Activated CD4-positive, alpha-beta memory T cell treated with anti-CD3 and anti-CD28 coated beads, Interleukin-2, amount 10 ng/mL, durations not matched to agents 7 days and 5 days (primary cell): ENCODE measurements around the gene KCNN3. TPM values are rescaled to one million over a fixed set of nuclear protein-coding genes. Genes with fewer than 3 reads are reported as not detected.
A peak's percentile ranks its signal among the peaks of the same experiment; 100 is the strongest.

Experiments
- CTCF ChIA-PET: fragments of 350-600 bp; sonication (Branson Sonifier 250); formaldehyde crosslinking; loops from one replicate; lab custom pipeline; 2021; ENCODE audit warnings: antibody characterized with exemption, inconsistent platforms; lab: Charles Lee
- POLR2A ChIA-PET: fragments of 350-600 bp; sonication (Branson Sonifier 250); formaldehyde crosslinking; loops from one replicate; lab custom pipeline; 2021; ENCODE audit warnings: antibody characterized with exemption; lab: Charles Lee
- DNase-seq: peaks from one replicate; pipeline ENCODE4 v3.0.0-alpha.2; 2020
- H3K27ac Mint-ChIP-seq: one replicate; pipeline ENCODE4 v1.8.0; 2021; ENCODE audit warnings: mild to moderate bottlenecking, mixed read lengths
- H3K27me3 Mint-ChIP-seq: one replicate; pipeline ENCODE4 v1.8.0; 2021; ENCODE audit warnings: mixed read lengths
- H3K36me3 Mint-ChIP-seq: one replicate; pipeline ENCODE4 v1.8.0; 2021; ENCODE audit warnings: low read depth, mixed read lengths
- H3K4me1 Mint-ChIP-seq: one replicate; pipeline ENCODE4 v1.8.0; 2021; ENCODE audit warnings: mixed read lengths
- H3K4me3 Mint-ChIP-seq: one replicate; pipeline ENCODE4 v1.8.0; 2021; ENCODE audit warnings: mild to moderate bottlenecking, mixed read lengths
- H3K9me3 Mint-ChIP-seq: one replicate; pipeline ENCODE4 v1.8.0; 2021; ENCODE audit warnings: mixed read lengths
- total RNA-seq, 2 experiments: library from RNA; stranded (reverse); gene quantifications; one replicate each; pipeline ENCODE4 v1.2.3, GENCODE V29; 2021

The KCNN3 gene
- total RNA-seq, 2 experiments from 2014 or later = 0.10 TPM; not detected in 1

DNA sequence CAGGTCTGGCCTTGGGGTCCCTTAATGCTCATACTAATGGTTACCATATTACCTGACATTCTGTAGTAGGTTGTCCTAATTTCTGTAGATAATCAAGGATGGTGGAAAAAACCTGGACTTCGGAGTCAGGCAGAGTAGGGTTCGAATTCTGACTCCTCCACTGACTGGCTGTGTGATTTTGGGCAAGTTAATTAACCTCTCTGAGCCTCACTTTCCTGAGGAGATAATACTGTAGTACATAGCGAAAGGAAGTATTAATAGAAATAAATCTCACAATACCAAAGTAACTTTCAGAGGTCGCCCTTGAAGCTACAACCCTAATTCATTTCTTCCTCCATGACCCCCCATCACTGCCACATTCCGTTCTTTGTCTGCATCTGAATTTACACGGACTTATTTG lies 72.9 kb downstream of the KCNN3 start:
- Mint-ChIP-seq H3K27me3 (peaks cover 30% of the 10 kb centered on the region), H3K9me3 (no peaks in the 10 kb centered on the region), H3K4me1 (peaks cover 8% of the 10 kb centered on the region), H3K36me3 (no peaks in the 10 kb centered on the region), H3K4me3 (no peak overlapping the region), H3K27ac (no peak overlapping the region)
- ChIA-PET POLR2A (no interaction called here), CTCF (interaction anchor here (0.5 kb wide), 1 partner anchor 202 kb away, joined by 3 read pairs; no protein-coding TSS in a partner anchor)
- no peak for DNase-seq

DNA sequence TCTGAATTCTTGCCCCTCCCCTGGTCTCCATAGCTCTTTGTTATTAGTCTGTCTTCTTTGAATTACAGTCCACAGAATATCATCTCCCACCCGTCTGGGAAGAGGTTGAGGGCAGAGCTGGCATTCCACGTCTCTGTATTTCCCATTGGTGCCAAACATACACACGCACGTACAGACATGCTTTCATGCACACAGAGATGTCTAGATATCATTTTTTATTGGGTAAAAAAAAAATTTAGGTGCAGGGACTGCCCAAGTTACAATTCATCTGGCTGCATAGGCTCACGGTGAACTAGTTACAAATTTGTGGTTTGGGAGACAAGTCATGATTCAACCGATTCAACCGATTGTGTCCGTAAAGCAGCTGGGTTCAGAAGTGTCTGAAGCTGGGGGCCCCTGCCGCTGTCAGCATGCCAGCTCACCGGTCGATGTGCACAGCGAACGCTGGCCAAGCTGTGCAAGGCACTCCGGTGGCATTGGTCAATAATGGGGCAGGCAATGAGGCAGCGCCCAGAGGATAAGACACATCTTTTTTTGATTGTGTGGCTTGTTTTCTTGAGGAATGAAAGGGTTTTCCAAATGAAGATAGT lies 73.7 kb downstream of the KCNN3 start:
- POLR2A ChIA-PET = no interaction called here
- H3K4me3 Mint-ChIP-seq = no peak overlapping the region
- peaks cover 15% of the 10 kb centered on the region for H3K4me1 Mint-ChIP-seq
- CTCF ChIA-PET = no interaction called here
- H3K27me3 Mint-ChIP-seq = peaks cover 31% of the 10 kb centered on the region
- H3K9me3 Mint-ChIP-seq = no peaks in the 10 kb centered on the region
- H3K36me3 Mint-ChIP-seq = no peaks in the 10 kb centered on the region
- H3K27ac Mint-ChIP-seq = no peak overlapping the region
- no peak for DNase-seq

- no peak overlapping the region for H3K4me3 Mint-ChIP-seq
- H3K27me3 Mint-ChIP-seq = peaks cover 38% of the 10 kb centered on the region
- no peaks in the 10 kb centered on the region for H3K36me3 Mint-ChIP-seq
- peaks cover 25% of the 10 kb centered on the region for H3K4me1 Mint-ChIP-seq
- no peak overlapping the region for H3K27ac Mint-ChIP-seq
- DNase-seq = no peak
- H3K9me3 Mint-ChIP-seq = no peaks in the 10 kb centered on the region
- CTCF ChIA-PET = no interaction called here
- POLR2A ChIA-PET = no interaction called here
Measured at GRCh38 chr1:154794608-154795007, 75.5 kb downstream of the KCNN3 start.

- Mint-ChIP-seq H3K27ac (no peak overlapping the region), H3K27me3 (peaks cover 42% of the 10 kb centered on the region), H3K36me3 (no peaks in the 10 kb centered on the region), H3K9me3 (no peaks in the 10 kb centered on the region), H3K4me3 (no peak overlapping the region), H3K4me1 (peaks cover 26% of the 10 kb centered on the region)
- ChIA-PET CTCF (interaction anchor here (1.4 kb wide), 1 partner anchor 9 kb away, joined by 4 read pairs; no protein-coding TSS in a partner anchor), POLR2A (interaction anchor here (1.3 kb wide), 1 partner anchor 12 kb away, joined by 3 read pairs; no protein-coding TSS in a partner anchor)
- DNase-seq = no peak
Measured at GRCh38 chr1:154793685-154794084, 76.4 kb downstream of the KCNN3 start.

DNA sequence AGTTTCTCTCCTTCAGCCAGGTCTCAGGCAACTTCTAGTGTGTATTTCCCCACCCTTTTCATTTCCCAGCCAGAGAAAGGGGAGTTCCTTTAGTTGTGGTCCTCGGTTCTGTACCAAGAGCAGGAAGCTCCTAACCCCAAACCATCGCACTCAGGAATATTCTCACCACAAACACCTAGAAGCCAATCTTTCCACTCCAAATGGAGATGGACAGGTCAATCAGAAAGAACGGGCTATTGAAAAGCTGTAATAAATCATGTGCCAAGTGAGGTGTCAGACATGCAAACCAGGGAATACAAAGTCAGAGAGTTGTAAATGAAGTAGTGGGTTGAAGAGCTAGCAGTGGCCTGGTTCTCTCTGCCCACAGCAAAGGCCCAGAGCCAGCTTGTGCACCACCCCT lies 77.2 kb downstream of the KCNN3 start:
- POLR2A ChIA-PET = interaction anchor here (1.3 kb wide), 1 partner anchor 13 kb away, joined by 3 read pairs; no protein-coding TSS in a partner anchor
- peaks cover 26% of the 10 kb centered on the region for H3K4me1 Mint-ChIP-seq
- no peaks in the 10 kb centered on the region for H3K36me3 Mint-ChIP-seq
- H3K9me3 Mint-ChIP-seq = no peaks in the 10 kb centered on the region
- H3K27me3 Mint-ChIP-seq = peaks cover 42% of the 10 kb centered on the region
- no peak overlapping the region for H3K27ac Mint-ChIP-seq
- DNase-seq = no peak
- CTCF ChIA-PET = interaction anchor here (1.4 kb wide), 1 partner anchor 9 kb away, joined by 4 read pairs; no protein-coding TSS in a partner anchor
- no peak overlapping the region for H3K4me3 Mint-ChIP-seq

- peaks cover 42% of the 10 kb centered on the region for H3K27me3 Mint-ChIP-seq
- DNase-seq = peak; percentile 78
- CTCF ChIA-PET = interaction anchor here (0.7 to 1.6 kb wide), 15 partner anchors 10 to 381 kb away, joined by 3 to 11 read pairs (median 3); partner anchors contain the start of gene KRTCAP2
- peak overlapping the region; percentile 61 for H3K27ac Mint-ChIP-seq
- POLR2A ChIA-PET = interaction anchor here (0.6 to 1.3 kb wide), 4 partner anchors 11 to 191 kb away, joined by 3 to 5 read pairs (median 3); partner anchors contain the start of gene FLAD1
- H3K9me3 Mint-ChIP-seq = no peaks in the 10 kb centered on the region
- peak overlapping the region; percentile 5 for H3K4me3 Mint-ChIP-seq
- H3K4me1 Mint-ChIP-seq = peaks cover 26% of the 10 kb centered on the region
- H3K36me3 Mint-ChIP-seq = no peaks in the 10 kb centered on the region
Measured at GRCh38 chr1:154791292-154792166, 78.6 kb downstream of the KCNN3 start.

DNA sequence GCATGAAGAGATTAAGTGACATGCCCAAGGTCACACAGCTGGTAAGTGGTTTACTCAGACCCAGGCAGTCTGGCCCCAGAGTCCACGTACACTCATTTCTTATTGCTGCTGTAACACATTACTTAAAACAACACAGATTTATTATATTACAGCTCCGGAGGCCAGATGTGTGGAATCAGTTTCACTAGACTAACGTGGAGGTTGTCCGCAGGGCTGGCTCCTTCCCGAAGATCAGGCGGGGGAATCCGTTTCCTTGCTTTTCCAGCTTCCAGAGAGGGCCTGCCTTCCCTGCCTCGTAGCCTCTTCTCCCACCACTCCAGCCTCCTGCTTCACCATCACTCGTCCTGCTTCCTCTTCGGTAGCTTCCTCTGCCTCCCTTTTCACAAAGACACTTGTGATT lies 81.2 kb downstream of the KCNN3 start:
- peaks cover 47% of the 10 kb centered on the region for H3K4me1 Mint-ChIP-seq
- no peaks in the 10 kb centered on the region for H3K9me3 Mint-ChIP-seq
- DNase-seq = no peak
- no peak overlapping the region for H3K4me3 Mint-ChIP-seq
- ChIA-PET POLR2A (no interaction called here), CTCF (interaction anchor here (1.2 kb wide), 1 partner anchor 28 kb away, joined by 3 read pairs; no protein-coding TSS in a partner anchor)
- peaks cover 30% of the 10 kb centered on the region for H3K27me3 Mint-ChIP-seq
- no peak overlapping the region for H3K27ac Mint-ChIP-seq
- H3K36me3 Mint-ChIP-seq = no peaks in the 10 kb centered on the region

DNA sequence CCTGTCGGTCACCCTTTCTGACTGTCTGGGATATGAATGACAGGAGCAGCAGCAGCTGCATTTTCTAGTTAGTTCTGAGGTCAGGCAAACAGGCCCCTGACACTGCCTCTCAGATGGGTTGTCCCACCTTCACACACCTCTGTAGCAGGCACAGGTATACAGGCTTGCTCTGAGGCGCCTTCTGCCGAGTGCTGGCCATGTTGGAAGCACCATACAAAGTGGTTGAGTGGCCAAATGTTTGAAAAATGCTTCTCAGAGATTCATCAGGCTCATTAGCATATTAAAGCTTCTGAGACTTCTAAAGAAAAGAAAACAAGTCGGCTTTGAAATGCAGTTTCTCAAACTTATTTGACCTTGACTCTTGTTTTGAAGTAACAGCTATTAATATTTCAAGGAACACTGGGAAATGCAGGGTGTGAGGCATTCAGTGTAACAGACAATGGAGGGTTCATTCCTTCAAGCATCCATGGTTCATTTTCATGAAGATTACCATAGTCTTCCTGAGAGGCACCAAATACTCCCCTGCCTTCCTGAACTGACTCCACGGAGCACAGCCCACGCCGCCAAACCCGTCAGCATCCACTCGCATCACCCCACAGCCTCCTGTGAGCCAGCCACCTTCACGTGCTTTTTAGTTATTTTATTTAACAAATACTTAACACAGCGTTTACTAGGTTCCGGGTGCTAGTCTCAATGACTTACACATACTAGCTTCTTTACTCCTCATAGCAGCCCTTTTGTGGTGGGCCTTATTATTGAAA lies 81.8 kb downstream of the KCNN3 start:
- Mint-ChIP-seq H3K4me1 (peaks cover 53% of the 10 kb centered on the region), H3K36me3 (no peaks in the 10 kb centered on the region), H3K27ac (no peak overlapping the region), H3K4me3 (no peak overlapping the region), H3K9me3 (no peaks in the 10 kb centered on the region), H3K27me3 (peaks cover 26% of the 10 kb centered on the region)
- DNase-seq = no peak
- ChIA-PET CTCF (no interaction called here), POLR2A (no interaction called here)

DNA sequence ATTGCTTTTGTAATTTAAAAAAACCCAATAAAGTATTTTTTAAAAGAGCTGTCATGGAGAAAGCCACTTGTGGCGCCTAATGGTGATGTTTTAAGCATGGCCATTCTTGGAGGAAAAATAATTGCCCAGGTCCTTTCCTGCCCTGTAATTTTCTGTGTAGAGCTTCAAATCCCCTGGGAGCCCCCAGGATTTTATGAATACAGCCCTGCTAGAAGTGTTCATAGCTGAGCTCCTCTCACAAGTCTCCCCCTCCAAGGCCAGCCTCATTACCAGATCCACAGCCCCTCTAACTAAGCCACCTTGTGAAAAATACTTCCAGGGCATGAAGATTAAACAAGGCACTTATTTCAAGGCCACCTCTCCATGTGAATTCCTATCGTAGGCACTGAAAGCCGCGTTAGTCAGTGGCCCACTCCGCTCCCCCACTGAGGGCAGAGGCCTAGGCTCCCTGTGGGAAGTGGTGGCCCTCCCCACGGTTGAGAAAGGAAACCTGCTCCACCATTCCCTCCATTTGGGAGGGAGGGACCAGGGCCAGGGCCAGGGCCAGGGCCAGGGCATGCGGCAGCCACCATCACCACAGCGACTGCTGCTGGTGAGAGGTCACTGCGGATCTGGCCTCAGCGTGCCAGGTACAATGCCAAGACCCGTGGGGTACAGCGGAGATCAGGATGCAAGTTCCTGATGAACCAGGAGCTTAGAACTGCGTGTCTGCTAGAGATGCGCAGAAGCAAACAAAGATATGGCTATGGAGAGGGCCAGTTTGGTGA lies 83.1 kb downstream of the KCNN3 start:
- DNase-seq = no peak
- no peak overlapping the region for H3K27ac Mint-ChIP-seq
- no peaks in the 10 kb centered on the region for H3K36me3 Mint-ChIP-seq
- H3K9me3 Mint-ChIP-seq = no peaks in the 10 kb centered on the region
- POLR2A ChIA-PET = no interaction called here
- peaks cover 44% of the 10 kb centered on the region for H3K4me1 Mint-ChIP-seq
- CTCF ChIA-PET = no interaction called here
- no peak overlapping the region for H3K4me3 Mint-ChIP-seq
- peaks cover 15% of the 10 kb centered on the region for H3K27me3 Mint-ChIP-seq

- H3K36me3 Mint-ChIP-seq = no peaks in the 10 kb centered on the region
- peaks cover 4% of the 10 kb centered on the region for H3K27me3 Mint-ChIP-seq
- no peaks in the 10 kb centered on the region for H3K9me3 Mint-ChIP-seq
Measured at GRCh38 chr1:154784924-154785531, 85.1 kb downstream of the KCNN3 start.

DNA sequence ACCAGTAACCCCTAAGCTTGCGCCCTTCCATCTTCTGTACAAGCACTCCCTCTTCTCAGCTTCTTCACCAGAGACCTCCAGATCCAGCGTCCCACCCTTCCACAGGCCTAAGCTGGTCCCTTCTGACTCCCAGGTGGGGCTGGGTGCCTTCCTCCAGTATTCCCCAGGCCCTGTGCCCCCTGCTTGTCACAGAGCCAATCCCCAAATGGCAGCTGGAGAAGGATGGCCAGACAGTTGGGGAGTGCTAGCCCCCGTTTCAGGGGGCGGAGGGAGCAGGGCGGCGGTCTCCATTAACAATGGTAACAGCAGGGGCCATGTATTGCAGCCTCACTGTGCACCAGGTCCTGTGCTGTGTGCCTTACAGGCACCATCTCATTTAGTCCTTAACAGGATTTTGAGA lies 85.7 kb downstream of the KCNN3 start:
- CTCF ChIA-PET = no interaction called here
- peak overlapping the region; percentile 83 for H3K27ac Mint-ChIP-seq
- H3K27me3 Mint-ChIP-seq = peaks cover 3% of the 10 kb centered on the region
- DNase-seq = no peak
- H3K4me1 Mint-ChIP-seq = peaks cover 29% of the 10 kb centered on the region
- POLR2A ChIA-PET = interaction anchor here (0.7 to 1.4 kb wide), 3 partner anchors 15 to 152 kb away, joined by 3 to 4 read pairs (median 3); partner anchors contain the start of gene PMVK
- H3K4me3 Mint-ChIP-seq = no peak overlapping the region
- no peaks in the 10 kb centered on the region for H3K36me3 Mint-ChIP-seq
- peaks cover under 1% of the 10 kb centered on the region for H3K9me3 Mint-ChIP-seq

More at GRCh38 chr1:154784924-154785531, 85.1 kb downstream of the KCNN3 start:
- H3K4me3 Mint-ChIP-seq = no peak overlapping the region
- peak overlapping the region; percentile 83 for H3K27ac Mint-ChIP-seq
- ChIA-PET POLR2A (interaction anchor here (0.7 to 1.4 kb wide), 3 partner anchors 16 to 151 kb away, joined by 3 to 4 read pairs (median 3); partner anchors contain the start of gene PMVK), CTCF (interaction anchor here (0.7 kb wide), 3 partner anchors 60 to 1889 kb away, joined by 3 read pairs; no protein-coding TSS in a partner anchor)
- H3K4me1 Mint-ChIP-seq = peaks cover 29% of the 10 kb centered on the region
- peak; percentile 45 for DNase-seq
